ENCODE measurements around the gene PCDH7. TPM values are rescaled to one million over a fixed set of nuclear protein-coding genes. Genes with fewer than 3 reads are reported as not detected.
A peak's percentile ranks its signal among the peaks of the same experiment; 100 is the strongest.

PCDH7 gene
- total and polyA plus RNA-seq, 2 of the 4 experiments (the other 2 are of a cell fraction): 26.5 to 44.1 TPM

GRCh38 chr4:30718021-30718542, 2.1 kb upstream of the PCDH7 start:
- CTCF ChIA-PET: interaction anchor here (0.7 to 0.8 kb wide), 2 partner anchors 275 to 427 kb away, joined by 3 to 4 read pairs; no protein-coding TSS in a partner anchor
- Histone ChIP-seq H3K27me3 (ENCODE audit: control insufficient read depth, insufficient read depth, low read length) (no peaks in the 10 kb centered on the region; the same call in 1 of the 2 replicates), H3K4ac (ENCODE audit: low read depth, low read length) (peak overlapping the region; percentile 36; the same call in 1 of the 2 replicates), H4K91ac (ENCODE audit: insufficient read depth, low read depth, low read length) (peak overlapping the region; percentile 62), H2BK5ac (ENCODE audit: low read depth, low read length, poor library complexity, severe bottlenecking) (peak overlapping the region; percentile 4), H3K14ac (replicated peaks; ENCODE audit: low read depth, low read length) (peak overlapping the region; percentile 35; the same call in 1 of the 2 replicates), H3K9ac (ENCODE audit: low read depth, low read length) (peak overlapping the region; percentile 46; the same call in 1 of the 2 replicates), H2BK120ac (ENCODE audit: low read depth, low read length) (peak overlapping the region; percentile 33), H3K79me1 (ENCODE audit: low read depth in 1 of 2, low read length in 2 of 2) (peaks cover 4 to 14% of the 10 kb centered on the region in 2 experiments; a peak in 3 of 4 replicates), H3K27ac (ENCODE audit: insufficient read depth, low read length) (peak overlapping the region; percentile 24), H3K9me3 (ENCODE audit: control insufficient read depth, insufficient read depth, low read length) (no peaks in the 10 kb centered on the region), H3K23ac (ENCODE audit: low read depth, low read length) (peak overlapping the region; percentile 60; the same call in 1 of the 2 replicates), H2BK15ac (ENCODE audit: low read depth, low read length) (no peak overlapping the region), H3K56ac (ENCODE audit: extremely low read depth, insufficient read depth, low read length) (peak overlapping the region; percentile 65; the same call in 1 of the 2 replicates), H3K18ac (ENCODE audit: low read depth, low read length) (no peak overlapping the region), H2AK5ac (ENCODE audit: low read depth, low read length) (no peak overlapping the region; the same call in 1 of the 2 replicates), H3K4me2 (ENCODE audit: low read depth, low read length) (peak overlapping the region; percentile 87), H3K4me1 (ENCODE audit: control insufficient read depth, insufficient read depth, low read length) (peaks cover 2% of the 10 kb centered on the region; the same call in 1 of the 2 replicates), H3K9me1 (ENCODE audit: insufficient read depth, low read length) (no peaks in the 10 kb centered on the region), H4K20me1 (ENCODE audit: insufficient read depth, low read length) (peaks cover 9% of the 10 kb centered on the region; the same call in 1 of the 2 replicates), H2AK9ac (replicated peaks; ENCODE audit: low read depth, low read length, poor library complexity) (peak overlapping the region; percentile 66), H3K4me3 (ENCODE audit: insufficient read depth, low read depth, low read length) (peak overlapping the region; percentile 78), H2BK20ac (ENCODE audit: low read depth, low read length) (no peak overlapping the region), H4K5ac (ENCODE audit: low read depth, low read length) (no peak overlapping the region), H2AFZ (replicated peaks; ENCODE audit: low read length, poor library complexity) (peak overlapping the region; percentile 91), H3K36me3 (ENCODE audit: control insufficient read depth, insufficient read depth, low read length) (no peaks in the 10 kb centered on the region), H4K8ac (ENCODE audit: low read depth in 2 of 2, low read length in 2 of 2) (peak overlapping the region; percentile 27 to 47; a peak in 2 of 4 replicates)
- dilution Hi-C loops (cut with HindIII; ENCODE audit: low sequenced_read_pairs, unreplicated experiment): no loop called here
- POLR2A ChIA-PET (ENCODE audit: unreplicated experiment): no interaction called here
- no TSS peak for BruUV-seq (replicated peaks)
- intact Hi-C loops (cut with micrococcal nuclease): loop anchor here (2.0 to 10.0 kb wide), 4 partner anchors 324 to 1223 kb away; no protein-coding TSS in a partner anchor
- no peak for TF ChIP-seq RAD21 (IDR thresholded peaks at IDR 0.05; ENCODE audit: low read length)
- TF ChIP-seq MAFK (IDR thresholded peaks at IDR 0.05; ENCODE audit: low read depth, low read length): peak; percentile 74
- no CpG with 5 or more reads among the region's 34 CpGs for WGBS, 2 experiments (ENCODE audit: extremely low coverage in 2 of 2, insufficient read length in 1 of 2)
- peak; percentile 36 for DNase-seq
- in situ Hi-C loops (cut with MboI; ENCODE audit: low sequenced_read_pairs): loop anchor here (5.0 kb wide), 1 partner anchor 954 kb away; no protein-coding TSS in a partner anchor
- peak; percentile 28; the same call in 1 of the 2 replicates for ATAC-seq (ENCODE audit: low read depth)

Data from IMR-90 (cell line).